ENCODE measurements around the gene ARHGAP25.

DNA sequence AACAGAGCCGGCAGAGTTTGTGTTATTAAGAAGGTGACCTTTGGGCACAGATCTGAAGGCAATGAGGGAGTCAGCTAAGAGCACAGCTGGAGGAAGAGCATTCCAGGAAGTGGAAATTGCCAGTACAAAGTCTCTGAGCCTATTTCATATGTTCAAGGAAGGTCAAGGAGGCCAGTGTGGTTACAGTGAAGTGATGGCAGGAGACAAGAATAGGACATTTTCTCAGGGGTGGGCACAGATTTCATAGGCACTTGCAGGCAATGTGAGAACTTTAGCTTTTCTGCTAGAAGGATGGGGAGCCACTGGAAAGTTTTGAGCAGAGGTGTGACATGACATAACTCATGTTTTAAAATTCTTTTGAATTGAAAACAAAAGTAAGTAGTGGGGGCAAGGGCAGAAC is 50.3 kb downstream of the ARHGAP25 start:
- TF ChIP-seq, protein P1, sequence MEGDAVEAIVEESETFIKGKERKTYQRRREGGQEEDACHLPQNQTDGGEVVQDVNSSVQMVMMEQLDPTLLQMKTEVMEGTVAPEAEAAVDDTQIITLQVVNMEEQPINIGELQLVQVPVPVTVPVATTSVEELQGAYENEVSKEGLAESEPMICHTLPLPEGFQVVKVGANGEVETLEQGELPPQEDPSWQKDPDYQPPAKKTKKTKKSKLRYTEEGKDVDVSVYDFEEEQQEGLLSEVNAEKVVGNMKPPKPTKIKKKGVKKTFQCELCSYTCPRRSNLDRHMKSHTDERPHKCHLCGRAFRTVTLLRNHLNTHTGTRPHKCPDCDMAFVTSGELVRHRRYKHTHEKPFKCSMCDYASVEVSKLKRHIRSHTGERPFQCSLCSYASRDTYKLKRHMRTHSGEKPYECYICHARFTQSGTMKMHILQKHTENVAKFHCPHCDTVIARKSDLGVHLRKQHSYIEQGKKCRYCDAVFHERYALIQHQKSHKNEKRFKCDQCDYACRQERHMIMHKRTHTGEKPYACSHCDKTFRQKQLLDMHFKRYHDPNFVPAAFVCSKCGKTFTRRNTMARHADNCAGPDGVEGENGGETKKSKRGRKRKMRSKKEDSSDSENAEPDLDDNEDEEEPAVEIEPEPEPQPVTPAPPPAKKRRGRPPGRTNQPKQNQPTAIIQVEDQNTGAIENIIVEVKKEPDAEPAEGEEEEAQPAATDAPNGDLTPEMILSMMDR (conservative IDR thresholded peaks at IDR 0.05): no peak
- TF ChIP-seq ZFX (IDR thresholded peaks at IDR 0.05): no peak

All from C4-2B (cell line).